ENCODE data around the gene HS3ST6. TPM values are rescaled to one million over a fixed set of nuclear protein-coding genes. Genes with fewer than 3 reads are reported as not detected.

The HS3ST6 gene
- total RNA-seq, 1 experiment from 2014 or later: 1.0 TPM

DNA sequence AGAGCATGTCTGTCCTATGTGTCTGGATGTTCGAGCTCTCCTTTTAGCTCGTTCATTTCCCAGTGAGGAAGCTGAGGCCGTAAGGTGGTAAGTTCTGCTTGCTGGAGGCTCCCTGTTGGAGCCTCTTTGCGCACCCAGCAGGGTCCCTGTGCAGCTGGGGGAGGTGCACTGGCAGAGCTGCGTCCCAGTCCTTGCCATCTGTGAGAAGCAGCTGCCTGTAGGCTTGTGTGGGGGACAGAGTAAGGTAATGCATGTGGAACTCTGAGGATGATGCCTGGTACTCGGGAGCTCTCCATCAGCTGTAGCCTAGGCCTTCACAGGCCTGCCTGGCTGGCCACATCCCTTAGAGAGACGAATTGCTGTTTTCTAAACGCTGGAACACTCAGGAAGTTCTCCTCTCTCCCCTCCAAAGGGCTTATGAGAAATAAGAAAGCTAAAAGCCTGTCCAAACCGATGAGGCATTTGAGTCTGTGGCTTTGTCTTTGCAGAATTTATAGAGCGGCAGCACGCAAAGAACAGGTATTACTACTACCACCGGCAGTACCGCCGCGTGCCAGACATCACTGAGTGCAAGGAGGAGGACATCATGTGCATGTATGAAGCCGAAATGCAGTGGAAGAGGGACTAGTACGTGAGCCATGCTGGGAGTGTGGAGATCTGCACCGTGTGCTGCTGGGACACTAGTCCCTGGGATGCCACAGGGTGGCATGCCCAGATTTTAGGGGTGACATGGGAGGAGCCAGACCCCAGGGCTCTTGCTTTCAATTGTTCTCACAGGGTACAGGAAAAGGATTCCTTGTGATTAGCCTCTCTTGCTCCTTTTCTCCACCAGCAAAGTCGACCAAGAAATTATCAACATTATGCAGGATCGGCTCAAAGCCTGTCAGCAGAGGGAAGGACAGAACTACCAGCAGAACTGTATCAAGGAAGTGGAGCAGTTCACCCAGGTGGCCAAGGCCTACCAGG lies 42.7 kb upstream of the HS3ST6 start (continued):
- TF ChIP-seq ZBTB21 (CRISPR knock-in tag; IDR thresholded peaks at IDR 0.05; ENCODE audit: borderline replicate concordance) (no peak), ZNF671 (CRISPR knock-in tag; IDR thresholded peaks at IDR 0.05) (peak; percentile 96), CREM (CRISPR knock-in tag; IDR thresholded peaks at IDR 0.05) (0 out of 2 replicates have a peak, but pooled peaks have one; percentile 66), SP1 (CRISPR knock-in tag; conservative IDR thresholded peaks at IDR 0.05) (0 out of 2 replicates have a peak, but pooled peaks have one; percentile 25), ZNF263 (CRISPR knock-in tag; IDR thresholded peaks at IDR 0.05; ENCODE audit: low read depth) (no peak), ZNF232 (CRISPR knock-in tag; IDR thresholded peaks at IDR 0.05) (0 out of 2 replicates have a peak, but pooled peaks have one; percentile 60), JUN (CRISPR knock-in tag; IDR thresholded peaks at IDR 0.05) (peak; percentile 31; the same call in 1 of the 2 replicates), TCF7 (CRISPR knock-in tag; IDR thresholded peaks at IDR 0.05; ENCODE audit: low read depth) (peak; percentile 35; the same call in 1 of the 2 replicates), FOXP1 (CRISPR knock-in tag; IDR thresholded peaks at IDR 0.05; ENCODE audit: borderline replicate concordance) (no peak; the same call in 1 of the 2 replicates)
- TF ChIP-seq, protein P1, sequence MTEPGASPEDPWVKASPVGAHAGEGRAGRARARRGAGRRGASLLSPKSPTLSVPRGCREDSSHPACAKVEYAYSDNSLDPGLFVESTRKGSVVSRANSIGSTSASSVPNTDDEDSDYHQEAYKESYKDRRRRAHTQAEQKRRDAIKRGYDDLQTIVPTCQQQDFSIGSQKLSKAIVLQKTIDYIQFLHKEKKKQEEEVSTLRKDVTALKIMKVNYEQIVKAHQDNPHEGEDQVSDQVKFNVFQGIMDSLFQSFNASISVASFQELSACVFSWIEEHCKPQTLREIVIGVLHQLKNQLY (CRISPR knock-in tag; IDR thresholded peaks at IDR 0.05): peak; percentile 17; the same call in 1 of the 2 replicates
- TF ChIP-seq, protein P2, sequence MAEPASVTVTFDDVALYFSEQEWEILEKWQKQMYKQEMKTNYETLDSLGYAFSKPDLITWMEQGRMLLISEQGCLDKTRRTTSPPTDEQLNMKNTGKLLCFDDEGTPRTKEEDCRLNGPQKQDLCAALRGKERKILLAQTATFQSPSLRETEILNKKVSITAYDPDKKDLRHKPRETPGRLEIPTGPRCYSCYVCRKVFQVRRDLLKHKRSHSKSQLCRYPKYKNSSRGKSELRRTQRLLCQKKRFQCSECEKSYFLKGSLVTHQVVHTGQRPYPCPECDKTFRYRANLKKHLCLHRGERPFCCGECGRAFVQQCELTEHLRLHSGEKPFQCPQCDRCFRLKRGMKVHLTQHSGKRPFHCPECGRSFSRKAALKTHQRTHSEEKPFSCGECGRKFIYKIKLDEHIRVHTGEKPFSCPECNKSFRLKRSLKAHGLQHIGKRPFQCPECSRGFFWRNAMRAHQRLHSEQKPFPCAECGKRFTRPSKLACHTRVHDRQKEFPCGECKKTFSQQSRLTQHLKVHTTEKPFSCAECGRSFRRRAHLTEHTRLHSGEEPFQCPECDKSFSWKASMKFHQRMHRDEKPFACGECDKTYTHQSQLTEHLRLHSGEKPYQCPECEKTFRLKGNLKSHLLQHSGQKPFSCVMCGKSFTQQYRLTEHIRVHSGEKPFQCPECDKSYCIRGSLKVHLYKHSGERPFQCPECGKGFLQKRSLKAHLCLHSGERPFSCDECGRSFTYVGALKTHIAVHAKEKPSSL (CRISPR knock-in tag; conservative IDR thresholded peaks at IDR 0.05): peak; percentile 90
- TF ChIP-seq, protein P3, sequence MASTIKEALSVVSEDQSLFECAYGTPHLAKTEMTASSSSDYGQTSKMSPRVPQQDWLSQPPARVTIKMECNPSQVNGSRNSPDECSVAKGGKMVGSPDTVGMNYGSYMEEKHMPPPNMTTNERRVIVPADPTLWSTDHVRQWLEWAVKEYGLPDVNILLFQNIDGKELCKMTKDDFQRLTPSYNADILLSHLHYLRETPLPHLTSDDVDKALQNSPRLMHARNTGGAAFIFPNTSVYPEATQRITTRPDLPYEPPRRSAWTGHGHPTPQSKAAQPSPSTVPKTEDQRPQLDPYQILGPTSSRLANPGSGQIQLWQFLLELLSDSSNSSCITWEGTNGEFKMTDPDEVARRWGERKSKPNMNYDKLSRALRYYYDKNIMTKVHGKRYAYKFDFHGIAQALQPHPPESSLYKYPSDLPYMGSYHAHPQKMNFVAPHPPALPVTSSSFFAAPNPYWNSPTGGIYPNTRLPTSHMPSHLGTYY (CRISPR knock-in tag; IDR thresholded peaks at IDR 0.05): peak; percentile 95
- TF ChIP-seq, protein P4, sequence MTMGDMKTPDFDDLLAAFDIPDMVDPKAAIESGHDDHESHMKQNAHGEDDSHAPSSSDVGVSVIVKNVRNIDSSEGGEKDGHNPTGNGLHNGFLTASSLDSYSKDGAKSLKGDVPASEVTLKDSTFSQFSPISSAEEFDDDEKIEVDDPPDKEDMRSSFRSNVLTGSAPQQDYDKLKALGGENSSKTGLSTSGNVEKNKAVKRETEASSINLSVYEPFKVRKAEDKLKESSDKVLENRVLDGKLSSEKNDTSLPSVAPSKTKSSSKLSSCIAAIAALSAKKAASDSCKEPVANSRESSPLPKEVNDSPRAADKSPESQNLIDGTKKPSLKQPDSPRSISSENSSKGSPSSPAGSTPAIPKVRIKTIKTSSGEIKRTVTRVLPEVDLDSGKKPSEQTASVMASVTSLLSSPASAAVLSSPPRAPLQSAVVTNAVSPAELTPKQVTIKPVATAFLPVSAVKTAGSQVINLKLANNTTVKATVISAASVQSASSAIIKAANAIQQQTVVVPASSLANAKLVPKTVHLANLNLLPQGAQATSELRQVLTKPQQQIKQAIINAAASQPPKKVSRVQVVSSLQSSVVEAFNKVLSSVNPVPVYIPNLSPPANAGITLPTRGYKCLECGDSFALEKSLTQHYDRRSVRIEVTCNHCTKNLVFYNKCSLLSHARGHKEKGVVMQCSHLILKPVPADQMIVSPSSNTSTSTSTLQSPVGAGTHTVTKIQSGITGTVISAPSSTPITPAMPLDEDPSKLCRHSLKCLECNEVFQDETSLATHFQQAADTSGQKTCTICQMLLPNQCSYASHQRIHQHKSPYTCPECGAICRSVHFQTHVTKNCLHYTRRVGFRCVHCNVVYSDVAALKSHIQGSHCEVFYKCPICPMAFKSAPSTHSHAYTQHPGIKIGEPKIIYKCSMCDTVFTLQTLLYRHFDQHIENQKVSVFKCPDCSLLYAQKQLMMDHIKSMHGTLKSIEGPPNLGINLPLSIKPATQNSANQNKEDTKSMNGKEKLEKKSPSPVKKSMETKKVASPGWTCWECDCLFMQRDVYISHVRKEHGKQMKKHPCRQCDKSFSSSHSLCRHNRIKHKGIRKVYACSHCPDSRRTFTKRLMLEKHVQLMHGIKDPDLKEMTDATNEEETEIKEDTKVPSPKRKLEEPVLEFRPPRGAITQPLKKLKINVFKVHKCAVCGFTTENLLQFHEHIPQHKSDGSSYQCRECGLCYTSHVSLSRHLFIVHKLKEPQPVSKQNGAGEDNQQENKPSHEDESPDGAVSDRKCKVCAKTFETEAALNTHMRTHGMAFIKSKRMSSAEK (CRISPR knock-in tag; IDR thresholded peaks at IDR 0.05; ENCODE audit: borderline replicate concordance): peak; percentile 51
- TF ChIP-seq, protein P5, sequence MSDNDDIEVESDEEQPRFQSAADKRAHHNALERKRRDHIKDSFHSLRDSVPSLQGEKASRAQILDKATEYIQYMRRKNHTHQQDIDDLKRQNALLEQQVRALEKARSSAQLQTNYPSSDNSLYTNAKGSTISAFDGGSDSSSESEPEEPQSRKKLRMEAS (CRISPR knock-in tag; IDR thresholded peaks at IDR 0.05): peak; percentile 49; the same call in 1 of the 2 replicates

Data from WTC11 (cell line).